GM19239 (cell line): ENCODE data around the gene GPRASP1.

Experiments used
- DNase-seq: peaks from one replicate; pipeline ENCODE4 v3.0.0; 2011; ENCODE audit warnings: low spot score; ENCODE audit not compliant: insufficient read length
- FAIRE-seq: peaks from 2 replicates; lab custom pipeline; 2011; peaks lifted over from hg19 to GRCh38; lab: Jason Lieb, UNC

The GPRASP1 gene

GRCh38 chrX:102697494-102697893, 46.2 kb downstream of the GPRASP1 start:
- DNase-seq (no peak), FAIRE-seq (no peak)
